ENCODE results near the gene NLRP10. TPM values are rescaled to one million over a fixed set of nuclear protein-coding genes. Genes with fewer than 3 reads are reported as not detected.

NLRP10 gene
- total and polyA plus RNA-seq, 2 of the 13 experiments (the other 11 are each of a cell fraction or from before 2014, with no cell fraction given) = not detected

DNA sequence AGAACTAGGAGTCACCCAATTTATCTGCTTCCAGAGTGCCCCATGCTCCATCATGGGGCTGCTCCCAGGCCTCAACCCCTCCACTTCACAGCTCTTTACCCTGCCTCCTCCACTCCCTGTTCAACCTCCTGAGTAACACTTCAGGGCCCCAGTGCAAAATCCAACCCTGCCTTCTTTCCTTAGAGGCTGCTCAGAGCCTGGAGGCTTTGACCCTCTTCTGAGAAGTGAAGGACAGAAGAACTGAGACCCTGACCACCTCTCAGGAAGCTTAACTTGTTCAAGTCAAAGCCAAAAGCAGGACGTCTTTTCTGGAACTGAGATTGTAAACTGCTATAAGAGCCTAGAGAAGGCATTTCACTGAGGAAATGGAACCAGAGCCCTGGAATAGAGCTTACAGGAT lies 37.4 kb upstream of the NLRP10 start:
- TF ChIP-seq, protein P1, sequence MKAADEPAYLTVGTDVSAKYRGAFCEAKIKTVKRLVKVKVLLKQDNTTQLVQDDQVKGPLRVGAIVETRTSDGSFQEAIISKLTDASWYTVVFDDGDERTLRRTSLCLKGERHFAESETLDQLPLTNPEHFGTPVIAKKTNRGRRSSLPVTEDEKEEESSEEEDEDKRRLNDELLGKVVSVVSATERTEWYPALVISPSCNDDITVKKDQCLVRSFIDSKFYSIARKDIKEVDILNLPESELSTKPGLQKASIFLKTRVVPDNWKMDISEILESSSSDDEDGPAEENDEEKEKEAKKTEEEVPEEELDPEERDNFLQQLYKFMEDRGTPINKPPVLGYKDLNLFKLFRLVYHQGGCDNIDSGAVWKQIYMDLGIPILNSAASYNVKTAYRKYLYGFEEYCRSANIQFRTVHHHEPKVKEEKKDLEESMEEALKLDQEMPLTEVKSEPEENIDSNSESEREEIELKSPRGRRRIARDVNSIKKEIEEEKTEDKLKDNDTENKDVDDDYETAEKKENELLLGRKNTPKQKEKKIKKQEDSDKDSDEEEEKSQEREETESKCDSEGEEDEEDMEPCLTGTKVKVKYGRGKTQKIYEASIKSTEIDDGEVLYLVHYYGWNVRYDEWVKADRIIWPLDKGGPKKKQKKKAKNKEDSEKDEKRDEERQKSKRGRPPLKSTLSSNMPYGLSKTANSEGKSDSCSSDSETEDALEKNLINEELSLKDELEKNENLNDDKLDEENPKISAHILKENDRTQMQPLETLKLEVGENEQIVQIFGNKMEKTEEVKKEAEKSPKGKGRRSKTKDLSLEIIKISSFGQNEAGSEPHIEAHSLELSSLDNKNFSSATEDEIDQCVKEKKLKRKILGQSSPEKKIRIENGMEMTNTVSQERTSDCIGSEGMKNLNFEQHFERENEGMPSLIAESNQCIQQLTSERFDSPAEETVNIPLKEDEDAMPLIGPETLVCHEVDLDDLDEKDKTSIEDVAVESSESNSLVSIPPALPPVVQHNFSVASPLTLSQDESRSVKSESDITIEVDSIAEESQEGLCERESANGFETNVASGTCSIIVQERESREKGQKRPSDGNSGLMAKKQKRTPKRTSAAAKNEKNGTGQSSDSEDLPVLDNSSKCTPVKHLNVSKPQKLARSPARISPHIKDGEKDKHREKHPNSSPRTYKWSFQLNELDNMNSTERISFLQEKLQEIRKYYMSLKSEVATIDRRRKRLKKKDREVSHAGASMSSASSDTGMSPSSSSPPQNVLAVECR (CRISPR knock-in tag; IDR thresholded peaks at IDR 0.05; ENCODE audit: borderline replicate concordance) = no peak
- TF ChIP-seq ZNF678 (CRISPR knock-in tag; IDR thresholded peaks at IDR 0.05) (no peak), ZNF556 (CRISPR knock-in tag; IDR thresholded peaks at IDR 0.05; ENCODE audit: borderline replicate concordance) (no peak)
- TF ChIP-seq, protein P2, sequence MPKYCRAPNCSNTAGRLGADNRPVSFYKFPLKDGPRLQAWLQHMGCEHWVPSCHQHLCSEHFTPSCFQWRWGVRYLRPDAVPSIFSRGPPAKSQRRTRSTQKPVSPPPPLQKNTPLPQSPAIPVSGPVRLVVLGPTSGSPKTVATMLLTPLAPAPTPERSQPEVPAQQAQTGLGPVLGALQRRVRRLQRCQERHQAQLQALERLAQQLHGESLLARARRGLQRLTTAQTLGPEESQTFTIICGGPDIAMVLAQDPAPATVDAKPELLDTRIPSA (CRISPR knock-in tag; IDR thresholded peaks at IDR 0.05; ENCODE audit: borderline replicate concordance) = no peak
- Histone ChIP-seq H2AFZ (ENCODE audit: low read length) (no peak overlapping the region), H3K4me3 (replicated peaks in 1 of 3; ENCODE audit: insufficient read depth in 1 of 3, low read depth in 2 of 3, low read length in 3 of 3) (no peak overlapping the region), H3K9me3 (ENCODE audit: low read length) (no peaks in the 10 kb centered on the region), H3K4me1 (ENCODE audit: insufficient read depth, low read length) (peaks cover 13% of the 10 kb centered on the region), H4K20me1 (ENCODE audit: insufficient read depth, low read length) (no peaks in the 10 kb centered on the region), H3K79me2 (ENCODE audit: insufficient read depth, low read length) (no peaks in the 10 kb centered on the region), H3K9ac (ENCODE audit: insufficient read depth, low read depth, low read length) (no peak overlapping the region), H3K36me3 (replicated peaks in 1 of 2; ENCODE audit: control insufficient read depth in 1 of 2, insufficient read depth in 2 of 2, low read length in 2 of 2) (peaks cover 3 to 11% of the 10 kb centered on the region in 2 experiments; a peak in 3 of 5 replicates), H3K4me2 (ENCODE audit: low read depth, low read length) (no peak overlapping the region), H3K27ac (ENCODE audit: extremely low read length, insufficient read depth, low read length) (no peak overlapping the region), H3K27me3 (ENCODE audit: control insufficient read depth in 1 of 2, insufficient read depth in 2 of 2, low read length in 2 of 2) (no peaks in the 10 kb centered on the region)
- 88% methylated on average over 1 of the region's 1 CpG for WGBS (ENCODE audit: low lambda C conversion rate)
- BruUV-seq (replicated peaks) = no TSS peak
- intact Hi-C loops (cut with micrococcal nuclease; ENCODE audit: unreplicated experiment) = no loop called here
- in situ Hi-C loops (cut with HindIII; ENCODE audit: extremely low pct_ligation_motif_present, low pct_unique_long_range_greater_than_20kb) = loop anchor here (10.0 kb wide), 2 partner anchors 92 to 262 kb away; partner anchors contain the start of gene LMO1
- ATAC-seq (no peak; the same call in 2 of the 3 replicates), DNase-seq (ENCODE audit: low spot score) (no peak), FAIRE-seq (no peak)
- ChIA-PET CTCF (ENCODE audit: low intra/inter-chr PET ratio, low total read pairs) (no interaction called here), POLR2A (no interaction called here)
